Glutamatergic neuron (in vitro differentiated cells): ENCODE measurements around the gene WASF2. TPM values are rescaled to one million over a fixed set of nuclear protein-coding genes. Genes with fewer than 3 reads are reported as not detected.
A peak's percentile ranks its signal among the peaks of the same experiment; 100 is the strongest.

Source experiments
- DNase-seq: peaks from one replicate; pipeline ENCODE4 v3.0.0; 2022
- H3K27ac Mint-ChIP-seq: one replicate; pipeline ENCODE4 v1.8.0; 2020; ENCODE audit warnings: mild to moderate bottlenecking, mixed read lengths, inconsistent platforms; ENCODE audit not compliant: unreplicated experiment
- H3K27me3 Mint-ChIP-seq: one replicate; pipeline ENCODE4 v1.8.0; 2020; ENCODE audit warnings: mild to moderate bottlenecking, moderate library complexity, mixed read lengths, inconsistent platforms; ENCODE audit not compliant: unreplicated experiment
- H3K36me3 Mint-ChIP-seq: one replicate; pipeline ENCODE4 v1.8.0; 2020; ENCODE audit warnings: mild to moderate bottlenecking, mixed read lengths, inconsistent platforms; ENCODE audit not compliant: unreplicated experiment
- H3K4me1 Mint-ChIP-seq: one replicate; pipeline ENCODE4 v1.8.0; 2020; ENCODE audit warnings: mild to moderate bottlenecking, low read depth, mixed read lengths, inconsistent platforms; ENCODE audit not compliant: unreplicated experiment
- H3K4me3 Mint-ChIP-seq: one replicate; pipeline ENCODE4 v1.8.0; 2020; ENCODE audit warnings: mild to moderate bottlenecking, mixed read lengths, inconsistent platforms; ENCODE audit not compliant: unreplicated experiment
- H3K9me3 Mint-ChIP-seq: one replicate; pipeline ENCODE4 v1.8.0; 2020; ENCODE audit warnings: mild to moderate bottlenecking, moderate library complexity, mixed read lengths, inconsistent platforms; ENCODE audit not compliant: unreplicated experiment
- CTCF ChIP-seq: fragments of 200-600 bp; sonication (generic); IDR thresholded peaks from one replicate; pipeline ENCODE4 v1.5.0; 2021; ENCODE audit not compliant: partially characterized antibody, unreplicated experiment
- total RNA-seq: library from RNA; stranded (reverse); fragmentation: NEBNext Ultra II Directional; extraction: Animal tissue kit (Norgen Biotek cat#: 25700); gene quantifications from one replicate; pipeline ENCODE4 v1.2.1, GENCODE V29; 2021; ENCODE audit not compliant: unreplicated experiment

The WASF2 gene
- total RNA-seq, 1 donor from 2014 or later: 47.0 TPM

DNA sequence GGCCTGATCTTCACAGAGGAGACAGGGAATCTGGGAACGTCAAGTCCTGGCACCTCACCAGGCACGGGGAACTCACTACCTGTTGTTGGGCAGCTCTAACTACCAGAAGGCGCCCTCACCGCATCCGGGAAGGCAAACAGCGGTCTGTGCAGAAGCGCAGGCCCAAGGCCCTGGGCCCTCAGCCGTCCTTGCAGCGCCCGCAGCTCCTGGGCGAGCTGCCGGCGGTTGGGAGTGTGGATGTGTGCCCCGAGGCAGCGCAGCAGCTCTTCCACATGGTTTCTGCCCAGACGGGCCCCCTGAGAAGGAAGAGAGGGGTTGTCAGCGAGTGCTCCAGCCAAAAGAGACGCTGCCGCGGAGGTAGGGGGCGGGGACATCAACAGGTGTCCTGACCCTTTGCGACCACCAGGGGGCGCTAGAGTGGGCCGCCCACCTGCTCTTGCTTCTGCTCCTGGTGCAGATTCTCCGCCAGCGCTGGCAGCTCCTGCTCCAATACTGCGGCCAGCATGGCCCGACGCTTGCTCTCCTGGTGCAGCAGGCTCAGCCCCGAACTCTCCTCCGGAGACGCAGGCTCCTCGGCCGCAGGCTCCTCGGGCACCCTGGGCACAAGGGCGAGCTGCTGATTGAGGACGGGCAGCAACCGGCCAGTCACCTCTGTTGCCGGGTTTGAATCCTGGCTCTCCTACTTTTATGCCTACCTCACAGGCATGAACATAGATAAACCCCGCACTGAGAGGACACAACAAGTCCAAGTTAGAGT lies 132.5 kb downstream of the WASF2 start:
- H3K4me3 Mint-ChIP-seq: no peak overlapping the region
- H3K27me3 Mint-ChIP-seq: peaks cover 9% of the 10 kb centered on the region
- H3K4me1 Mint-ChIP-seq: peaks cover 4% of the 10 kb centered on the region
- TF ChIP-seq CTCF: peak; percentile 100
- H3K36me3 Mint-ChIP-seq: no peaks in the 10 kb centered on the region
- peaks cover 7% of the 10 kb centered on the region for H3K9me3 Mint-ChIP-seq
- peak; percentile 83 for DNase-seq
- no peak overlapping the region for H3K27ac Mint-ChIP-seq

- Mint-ChIP-seq H3K9me3 (peaks cover 5% of the 10 kb centered on the region), H3K36me3 (no peaks in the 10 kb centered on the region), H3K4me1 (peaks cover 4% of the 10 kb centered on the region), H3K27ac (no peak overlapping the region), H3K27me3 (peaks cover 9% of the 10 kb centered on the region), H3K4me3 (no peak overlapping the region)
- no peak for TF ChIP-seq CTCF
- peak; percentile 33 for DNase-seq
Measured at GRCh38 chr1:27356619-27357280, 133.2 kb downstream of the WASF2 start.

- TF ChIP-seq CTCF: no peak
- Mint-ChIP-seq H3K27ac (no peak overlapping the region), H3K27me3 (peaks cover 9% of the 10 kb centered on the region), H3K4me1 (peaks cover 4% of the 10 kb centered on the region), H3K36me3 (no peaks in the 10 kb centered on the region), H3K9me3 (peaks cover 5% of the 10 kb centered on the region), H3K4me3 (no peak overlapping the region)
- no peak for DNase-seq
Measured at GRCh38 chr1:27356277-27356618, 133.7 kb downstream of the WASF2 start.

GRCh38 chr1:27355683-27356082 lies 134.3 kb downstream of the WASF2 start:
- no peak for DNase-seq
- no peak overlapping the region for H3K27ac Mint-ChIP-seq
- H3K4me1 Mint-ChIP-seq: peaks cover 4% of the 10 kb centered on the region
- H3K4me3 Mint-ChIP-seq: no peak overlapping the region
- TF ChIP-seq CTCF: no peak
- peaks cover 9% of the 10 kb centered on the region for H3K27me3 Mint-ChIP-seq
- peaks cover 5% of the 10 kb centered on the region for H3K9me3 Mint-ChIP-seq
- no peaks in the 10 kb centered on the region for H3K36me3 Mint-ChIP-seq

Other genes with a start within 250 kb of the WASF2 start
- 50.0 TPM for gene TMEM222, start 168.0 kb downstream of the WASF2 start, total RNA-seq
- 3.2 TPM for gene SYTL1, start 148.1 kb downstream of the WASF2 start, total RNA-seq
- gene MAP3K6, start 123.2 kb downstream of the WASF2 start, total RNA-seq: 10.0 TPM
- not detected for gene FCN3, start 115.3 kb downstream of the WASF2 start, total RNA-seq
- gene CD164L2, start 106.8 kb downstream of the WASF2 start, total RNA-seq: not detected
- 1.5 TPM for gene GPR3, start 97.5 kb downstream of the WASF2 start, total RNA-seq
- 131 TPM for gene AHDC1, start 114.0 kb upstream of the WASF2 start, total RNA-seq
- not detected for gene FGR, start 145.0 kb upstream of the WASF2 start, total RNA-seq
- 1.4 TPM for gene IFI6, start 182.0 kb upstream of the WASF2 start, total RNA-seq
- 9.1 TPM for gene FAM76A, start 235.8 kb upstream of the WASF2 start, total RNA-seq